KMS-11 (cell line): ENCODE data around the gene SELENOI.

ENCODE experiments used
- H2AFZ ChIP-seq: fragments of 200-600 bp; sonication (generic); 2 replicates; pipeline ENCODE4 v1.6.1; 2016; ENCODE audit warnings: antibody characterized with exemption, mixed run types, low read depth
- H3K27ac ChIP-seq: fragments of 200-600 bp; sonication (generic); 2 replicates; pipeline ENCODE4 v1.6.1; 2016; ENCODE audit warnings: mild to moderate bottlenecking, mixed run types
- H3K27me3 ChIP-seq: fragments of 200-600 bp; sonication (generic); 2 replicates; pipeline ENCODE4 v1.6.1; 2017; ENCODE audit warnings: mild to moderate bottlenecking, low read depth, mixed run types, moderate library complexity; ENCODE audit not compliant: insufficient read depth
- H3K36me3 ChIP-seq: fragments of 200-600 bp; sonication (generic); 2 replicates; pipeline ENCODE4 v1.6.1; 2017; ENCODE audit warnings: mild to moderate bottlenecking, mixed run types; ENCODE audit not compliant: insufficient read depth
- H3K4me1 ChIP-seq: fragments of 200-600 bp; sonication (generic); 2 replicates; pipeline ENCODE4 v1.6.1; 2016; ENCODE audit warnings: mild to moderate bottlenecking, low read depth, mixed run types; ENCODE audit not compliant: poor library complexity, severe bottlenecking
- H3K4me2 ChIP-seq: fragments of 200-600 bp; sonication (generic); 2 replicates; pipeline ENCODE4 v1.7.0; 2016; ENCODE audit warnings: mild to moderate bottlenecking, mixed run types
- H3K4me3 ChIP-seq: fragments of 200-600 bp; sonication (generic); IDR thresholded peaks from 2 replicates; pipeline ENCODE4 v1.6.1; 2017; ENCODE audit warnings: low read depth, low read length, mixed read lengths; ENCODE audit not compliant: insufficient read depth
- H3K79me2 ChIP-seq: fragments of 200-600 bp; sonication (generic); 2 replicates; pipeline ENCODE4 v1.6.1; 2016; ENCODE audit warnings: low read depth, mixed run types; ENCODE audit not compliant: insufficient read depth
- H3K9ac ChIP-seq: fragments of 200-600 bp; sonication (generic); 2 replicates; pipeline ENCODE4 v1.6.1; 2016; ENCODE audit warnings: mild to moderate bottlenecking, mixed run types
- H4K20me1 ChIP-seq: fragments of 200-600 bp; sonication (generic); 2 replicates; pipeline ENCODE4 v1.6.1; 2016; ENCODE audit warnings: mild to moderate bottlenecking, mixed run types; ENCODE audit not compliant: insufficient read depth
- TF ChIP-seq, protein P1 (sequence below): fragments of 200-600 bp; sonication (generic); conservative IDR thresholded peaks from 2 replicates; pipeline ENCODE4 v1.6.1; 2017; ENCODE audit warnings: low read depth, mild to moderate bottlenecking, antibody characterized with exemption, low read length, moderate library complexity, mixed read lengths

The SELENOI gene

DNA sequence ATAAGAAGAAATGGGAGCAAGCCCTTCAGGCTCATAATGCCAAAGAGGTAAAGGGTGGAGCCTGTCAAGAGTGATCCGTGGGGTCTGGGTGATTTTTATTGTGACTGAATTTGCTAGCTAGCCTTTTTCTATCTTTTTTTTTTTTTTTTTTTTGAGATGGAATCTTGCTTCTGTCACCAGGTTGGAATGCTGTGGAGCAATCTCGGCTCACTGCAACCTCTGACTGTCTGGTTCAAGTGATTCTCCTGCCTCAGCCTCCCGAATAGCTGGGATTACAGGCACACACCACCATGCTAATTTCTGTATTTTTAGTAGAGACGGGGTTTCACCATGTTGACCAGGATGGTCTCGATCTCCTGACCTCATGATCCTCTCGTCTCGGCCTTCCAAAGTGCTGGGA is 84.9 kb downstream of the SELENOI start:
- Histone ChIP-seq H4K20me1 (no peaks in the 10 kb centered on the region), H2AFZ (no peak overlapping the region), H3K36me3 (no peaks in the 10 kb centered on the region), H3K27ac (no peak overlapping the region), H3K79me2 (no peaks in the 10 kb centered on the region), H3K4me2 (no peak overlapping the region), H3K4me1 (no peaks in the 10 kb centered on the region), H3K9ac (no peak overlapping the region), H3K4me3 (no peak overlapping the region), H3K27me3 (no peaks in the 10 kb centered on the region)
- TF ChIP-seq, protein P1, sequence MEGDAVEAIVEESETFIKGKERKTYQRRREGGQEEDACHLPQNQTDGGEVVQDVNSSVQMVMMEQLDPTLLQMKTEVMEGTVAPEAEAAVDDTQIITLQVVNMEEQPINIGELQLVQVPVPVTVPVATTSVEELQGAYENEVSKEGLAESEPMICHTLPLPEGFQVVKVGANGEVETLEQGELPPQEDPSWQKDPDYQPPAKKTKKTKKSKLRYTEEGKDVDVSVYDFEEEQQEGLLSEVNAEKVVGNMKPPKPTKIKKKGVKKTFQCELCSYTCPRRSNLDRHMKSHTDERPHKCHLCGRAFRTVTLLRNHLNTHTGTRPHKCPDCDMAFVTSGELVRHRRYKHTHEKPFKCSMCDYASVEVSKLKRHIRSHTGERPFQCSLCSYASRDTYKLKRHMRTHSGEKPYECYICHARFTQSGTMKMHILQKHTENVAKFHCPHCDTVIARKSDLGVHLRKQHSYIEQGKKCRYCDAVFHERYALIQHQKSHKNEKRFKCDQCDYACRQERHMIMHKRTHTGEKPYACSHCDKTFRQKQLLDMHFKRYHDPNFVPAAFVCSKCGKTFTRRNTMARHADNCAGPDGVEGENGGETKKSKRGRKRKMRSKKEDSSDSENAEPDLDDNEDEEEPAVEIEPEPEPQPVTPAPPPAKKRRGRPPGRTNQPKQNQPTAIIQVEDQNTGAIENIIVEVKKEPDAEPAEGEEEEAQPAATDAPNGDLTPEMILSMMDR: no peak

DNA sequence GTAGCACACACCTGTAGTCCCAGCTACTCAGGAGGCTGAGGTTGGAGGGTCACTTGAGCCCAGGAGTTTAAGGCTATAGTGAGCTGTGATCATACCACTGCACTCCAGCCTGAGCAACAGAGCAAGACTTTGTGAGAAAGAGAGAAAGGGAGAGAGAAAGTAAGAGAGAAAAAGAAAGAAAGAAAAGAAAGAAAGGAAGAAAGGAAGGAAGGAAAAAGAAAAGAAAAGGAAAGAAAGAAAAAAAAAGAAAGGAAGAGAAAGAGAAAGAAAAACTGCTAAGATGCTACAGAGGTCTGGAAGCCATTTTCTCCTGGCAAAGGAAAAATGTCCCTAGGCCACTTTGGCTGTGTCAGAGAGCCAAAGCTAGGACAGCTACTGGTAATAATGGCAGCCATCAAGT is 86.4 kb downstream of the SELENOI start:
- Histone ChIP-seq H3K4me2 (no peak overlapping the region), H2AFZ (no peak overlapping the region), H3K9ac (no peak overlapping the region), H3K27me3 (no peaks in the 10 kb centered on the region), H3K4me1 (no peaks in the 10 kb centered on the region), H3K36me3 (no peaks in the 10 kb centered on the region), H3K4me3 (no peak overlapping the region), H3K79me2 (no peaks in the 10 kb centered on the region), H4K20me1 (no peaks in the 10 kb centered on the region), H3K27ac (no peak overlapping the region)
- TF ChIP-seq, protein P1: no peak

DNA sequence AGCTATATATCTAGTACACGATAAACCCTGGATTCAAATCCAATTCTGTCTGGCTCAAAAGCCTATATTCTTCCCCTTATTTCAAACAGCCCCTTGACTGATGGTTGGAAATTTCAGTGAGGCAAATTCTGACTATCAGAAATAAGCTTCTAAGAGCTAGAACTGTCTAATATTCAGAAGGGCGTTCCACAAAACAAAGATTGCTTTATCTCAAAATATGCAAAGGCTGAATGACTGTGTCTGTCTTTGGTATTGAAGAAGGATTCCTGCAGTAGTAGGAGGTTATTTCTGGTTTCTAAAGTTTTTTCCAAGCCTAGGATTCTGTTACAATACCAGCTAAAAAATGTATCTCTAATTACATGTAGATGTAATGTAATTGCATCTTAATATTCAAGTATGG is 86.9 kb downstream of the SELENOI start:
- no peaks in the 10 kb centered on the region for H4K20me1 ChIP-seq
- no peaks in the 10 kb centered on the region for H3K27me3 ChIP-seq
- no peak overlapping the region for H3K4me2 ChIP-seq
- H3K4me3 ChIP-seq: no peak overlapping the region
- no peaks in the 10 kb centered on the region for H3K4me1 ChIP-seq
- no peak overlapping the region for H2AFZ ChIP-seq
- TF ChIP-seq, protein P1: no peak
- no peaks in the 10 kb centered on the region for H3K79me2 ChIP-seq
- no peaks in the 10 kb centered on the region for H3K36me3 ChIP-seq
- H3K27ac ChIP-seq: no peak overlapping the region
- no peak overlapping the region for H3K9ac ChIP-seq

DNA sequence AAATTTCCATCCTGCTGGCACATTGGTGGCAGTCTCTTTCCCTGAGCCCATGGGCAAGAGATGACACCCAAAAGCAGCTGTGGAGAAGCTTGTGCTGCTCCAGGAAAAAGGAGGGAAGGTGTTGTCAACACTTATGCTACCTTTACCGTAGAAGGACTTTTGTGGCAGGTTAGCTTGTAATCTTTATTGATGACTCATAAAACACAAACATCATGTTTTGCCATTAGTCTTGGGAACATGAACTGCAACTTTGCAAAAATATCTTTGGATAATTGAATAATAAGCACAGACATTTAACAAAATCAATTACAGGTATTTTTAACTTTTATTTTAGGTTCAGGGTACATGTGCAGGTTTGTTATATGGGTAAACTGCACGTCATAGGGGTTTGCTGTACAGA is 89.2 kb downstream of the SELENOI start:
- Histone ChIP-seq H3K36me3 (no peaks in the 10 kb centered on the region), H3K4me1 (no peaks in the 10 kb centered on the region), H3K4me2 (no peak overlapping the region), H4K20me1 (no peaks in the 10 kb centered on the region), H3K27ac (no peak overlapping the region), H2AFZ (no peak overlapping the region), H3K9ac (no peak overlapping the region), H3K4me3 (no peak overlapping the region), H3K27me3 (no peaks in the 10 kb centered on the region), H3K79me2 (no peaks in the 10 kb centered on the region)
- TF ChIP-seq, protein P1: no peak
